ENCODE data around the gene AKAP13. TPM values are rescaled to one million over a fixed set of nuclear protein-coding genes. Genes with fewer than 3 reads are reported as not detected.

Gene AKAP13
- polyA plus RNA-seq, 1 experiment: 15.5 TPM

DNA sequence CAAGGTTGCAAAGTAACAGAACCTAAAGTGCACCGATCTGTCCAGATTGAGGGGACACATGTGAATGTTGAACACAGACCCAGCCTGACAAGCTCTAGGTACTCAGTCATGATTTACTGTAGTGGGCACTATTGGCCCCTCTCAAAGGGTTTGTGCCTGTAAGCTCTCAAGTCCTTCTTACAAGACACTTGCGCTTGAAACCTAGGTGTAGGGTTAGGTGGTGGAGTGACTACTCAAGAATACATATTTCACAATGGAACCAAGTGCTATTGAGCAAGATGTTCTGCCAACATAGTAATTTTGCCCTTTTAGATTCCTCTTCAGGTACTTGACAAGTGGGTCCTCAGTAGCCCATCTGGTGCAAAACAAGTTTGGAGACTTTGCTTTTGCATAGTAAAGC is 169.9 kb downstream of the AKAP13 start:
- no peak overlapping the region for H3K27ac ChIP-seq (ENCODE audit: low read depth, low read length)
- no peaks in the 10 kb centered on the region for H3K9me3 ChIP-seq (ENCODE audit: control insufficient read depth, insufficient read depth, low read length)
- ChIA-PET POLR2A (no interaction called here), CTCF (no interaction called here)
- no peak overlapping the region for H3K4me3 ChIP-seq (ENCODE audit: low read depth, low read length)
- no peak for DNase-seq (ENCODE audit: low read depth, low spot score)
- TF ChIP-seq, protein P1, sequence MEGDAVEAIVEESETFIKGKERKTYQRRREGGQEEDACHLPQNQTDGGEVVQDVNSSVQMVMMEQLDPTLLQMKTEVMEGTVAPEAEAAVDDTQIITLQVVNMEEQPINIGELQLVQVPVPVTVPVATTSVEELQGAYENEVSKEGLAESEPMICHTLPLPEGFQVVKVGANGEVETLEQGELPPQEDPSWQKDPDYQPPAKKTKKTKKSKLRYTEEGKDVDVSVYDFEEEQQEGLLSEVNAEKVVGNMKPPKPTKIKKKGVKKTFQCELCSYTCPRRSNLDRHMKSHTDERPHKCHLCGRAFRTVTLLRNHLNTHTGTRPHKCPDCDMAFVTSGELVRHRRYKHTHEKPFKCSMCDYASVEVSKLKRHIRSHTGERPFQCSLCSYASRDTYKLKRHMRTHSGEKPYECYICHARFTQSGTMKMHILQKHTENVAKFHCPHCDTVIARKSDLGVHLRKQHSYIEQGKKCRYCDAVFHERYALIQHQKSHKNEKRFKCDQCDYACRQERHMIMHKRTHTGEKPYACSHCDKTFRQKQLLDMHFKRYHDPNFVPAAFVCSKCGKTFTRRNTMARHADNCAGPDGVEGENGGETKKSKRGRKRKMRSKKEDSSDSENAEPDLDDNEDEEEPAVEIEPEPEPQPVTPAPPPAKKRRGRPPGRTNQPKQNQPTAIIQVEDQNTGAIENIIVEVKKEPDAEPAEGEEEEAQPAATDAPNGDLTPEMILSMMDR (IDR thresholded peaks at IDR 0.05; ENCODE audit: low read depth, low read length): no peak
- no peaks in the 10 kb centered on the region for H3K27me3 ChIP-seq (ENCODE audit: control insufficient read depth, insufficient read depth, low read length)

DNA sequence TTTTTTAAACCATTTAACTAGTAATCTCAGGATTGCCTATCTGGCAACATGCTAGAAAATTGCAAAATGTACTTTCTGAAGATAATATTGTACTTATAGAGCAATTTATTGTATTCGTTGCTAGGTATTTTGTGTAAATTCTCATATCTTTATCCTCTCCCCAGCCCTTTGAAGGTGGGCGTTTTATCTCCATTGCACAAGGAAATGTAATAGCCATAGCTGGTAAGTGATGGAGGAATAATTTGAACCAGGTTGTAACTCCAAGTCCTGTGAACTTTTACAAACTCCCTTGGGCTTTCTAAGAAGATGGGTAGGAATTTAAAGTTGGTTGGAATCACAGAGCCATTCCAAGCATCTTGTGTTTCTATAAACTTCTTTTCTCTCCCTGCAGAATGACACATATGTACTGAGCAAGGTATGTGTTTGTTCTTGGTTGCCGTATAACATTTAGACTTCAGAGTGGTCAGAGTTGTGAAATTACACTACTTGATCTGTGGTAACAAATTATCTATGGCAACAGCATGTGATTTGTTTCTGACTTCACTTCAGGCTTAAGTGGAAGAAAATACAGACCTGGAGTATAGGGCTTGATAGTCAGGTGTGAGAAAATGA is 170.9 kb downstream of the AKAP13 start:
- Histone ChIP-seq H3K27ac (ENCODE audit: low read depth, low read length) (no peak overlapping the region), H3K9me3 (ENCODE audit: control insufficient read depth, insufficient read depth, low read length) (no peaks in the 10 kb centered on the region), H3K4me3 (ENCODE audit: low read depth, low read length) (no peak overlapping the region), H3K27me3 (ENCODE audit: control insufficient read depth, insufficient read depth, low read length) (no peaks in the 10 kb centered on the region)
- CTCF ChIA-PET: no interaction called here
- POLR2A ChIA-PET: no interaction called here
- DNase-seq (ENCODE audit: low read depth, low spot score): no peak
- TF ChIP-seq, protein P1 (IDR thresholded peaks at IDR 0.05; ENCODE audit: low read depth, low read length): no peak

DNA sequence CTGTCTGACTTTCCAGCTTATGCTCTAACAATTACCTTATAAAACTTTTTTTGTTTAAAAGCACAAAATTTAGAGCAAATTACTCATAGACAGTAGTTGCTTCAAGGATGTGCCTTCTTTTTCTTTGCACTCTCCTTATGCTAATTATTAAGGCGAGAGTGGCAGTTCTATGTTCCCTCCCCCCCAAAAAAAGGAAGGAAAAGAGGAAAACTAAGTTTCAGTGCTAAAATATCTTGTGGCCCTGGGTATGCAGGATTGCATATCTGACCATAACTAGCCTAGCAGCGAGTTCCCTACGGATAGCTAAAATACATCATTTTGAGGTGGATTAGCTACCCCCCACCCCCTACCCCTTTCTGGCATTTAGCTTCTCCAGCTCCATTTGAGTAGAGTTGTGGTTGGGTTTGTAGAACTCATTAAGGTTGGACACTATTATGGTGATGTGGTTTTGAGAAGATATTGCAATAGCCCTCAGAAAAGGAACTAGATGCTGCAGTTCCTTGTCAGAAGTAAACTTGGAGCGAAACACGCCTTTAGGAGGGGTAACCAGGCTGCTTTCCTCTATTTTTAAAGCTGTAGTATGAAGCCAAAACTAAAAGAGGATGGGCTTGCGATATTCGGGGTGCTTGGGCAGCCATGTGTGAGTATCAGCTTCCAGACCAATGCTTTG is 174.6 kb downstream of the AKAP13 start:
- CTCF ChIA-PET: interaction anchor here (0.7 to 1.0 kb wide), 2 partner anchors 11 to 69 kb away, joined by 3 read pairs; no protein-coding TSS in a partner anchor
- H3K4me3 ChIP-seq (ENCODE audit: low read depth, low read length): no peak overlapping the region

DNA sequence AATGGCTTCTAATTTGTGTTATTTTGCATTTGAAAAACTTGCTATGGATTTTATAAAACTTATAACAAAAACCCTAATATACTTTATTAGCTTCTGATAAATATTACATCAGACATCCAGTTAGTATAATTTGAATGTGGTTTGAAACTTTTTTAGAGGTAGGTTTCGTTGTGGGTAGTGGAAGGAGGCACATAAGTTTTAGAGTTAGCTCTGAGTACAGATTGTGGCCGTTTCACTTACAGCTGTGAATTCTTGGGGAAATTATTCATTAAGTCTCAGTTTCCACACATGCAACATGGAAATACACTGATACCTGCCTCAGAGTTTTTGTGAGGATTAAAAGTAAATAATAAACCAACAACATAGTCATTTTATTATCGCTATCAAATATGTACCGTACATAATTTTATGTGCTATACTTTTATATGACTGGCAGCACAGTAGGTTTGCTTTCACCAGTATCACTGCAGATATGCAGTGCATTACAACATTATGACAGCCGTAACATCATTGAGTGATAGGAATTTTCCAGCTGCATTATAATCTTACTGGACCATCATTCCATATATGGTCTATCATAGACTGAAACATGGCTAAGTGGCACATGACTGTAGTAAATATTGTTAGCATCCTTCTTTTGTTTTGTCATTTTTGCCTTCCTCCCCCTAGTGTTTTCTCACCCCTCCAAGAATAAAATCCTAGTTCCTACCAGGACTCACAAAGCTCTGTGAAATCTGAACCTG is 175.6 kb downstream of the AKAP13 start:
- TF ChIP-seq, protein P1 (IDR thresholded peaks at IDR 0.05; ENCODE audit: low read depth, low read length): no peak
- POLR2A ChIA-PET: no interaction called here
- CTCF ChIA-PET: interaction anchor here (0.7 to 1.9 kb wide), 2 partner anchors 51 to 70 kb away, joined by 3 to 8 read pairs; no protein-coding TSS in a partner anchor
- Histone ChIP-seq H3K27me3 (ENCODE audit: control insufficient read depth, insufficient read depth, low read length) (no peaks in the 10 kb centered on the region), H3K4me3 (ENCODE audit: low read depth, low read length) (no peak overlapping the region), H3K27ac (ENCODE audit: low read depth, low read length) (no peak overlapping the region), H3K9me3 (ENCODE audit: control insufficient read depth, insufficient read depth, low read length) (no peaks in the 10 kb centered on the region)
- DNase-seq (ENCODE audit: low read depth, low spot score): no peak

More for the DNA sequence above, 174.6 kb downstream of the AKAP13 start:
- Histone ChIP-seq H3K27me3 (ENCODE audit: control insufficient read depth, insufficient read depth, low read length) (no peaks in the 10 kb centered on the region), H3K27ac (ENCODE audit: low read depth, low read length) (no peak overlapping the region), H3K9me3 (ENCODE audit: control insufficient read depth, insufficient read depth, low read length) (no peaks in the 10 kb centered on the region)
- TF ChIP-seq, protein P1 (IDR thresholded peaks at IDR 0.05; ENCODE audit: low read depth, low read length): no peak
- no peak for DNase-seq (ENCODE audit: low read depth, low spot score)
- POLR2A ChIA-PET: no interaction called here

DNA sequence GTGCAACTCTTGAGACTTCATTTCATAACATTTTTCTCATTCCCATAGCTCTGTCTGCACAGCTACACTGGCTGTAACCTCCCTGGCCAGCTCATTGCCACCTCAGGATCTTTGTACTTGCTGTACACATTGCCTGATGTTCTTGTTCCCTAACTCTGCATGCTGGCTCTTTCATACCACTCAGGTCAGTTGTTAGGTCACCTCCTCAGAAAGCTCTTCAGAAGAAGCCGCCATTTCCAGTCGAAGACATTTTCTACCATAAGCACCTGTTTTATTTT is 176.2 kb downstream of the AKAP13 start:
- H3K9me3 ChIP-seq (ENCODE audit: control insufficient read depth, insufficient read depth, low read length): no peaks in the 10 kb centered on the region
- CTCF ChIA-PET: interaction anchor here (1.9 kb wide), 1 partner anchor 51 kb away, joined by 8 read pairs; no protein-coding TSS in a partner anchor
- no peaks in the 10 kb centered on the region for H3K27me3 ChIP-seq (ENCODE audit: control insufficient read depth, insufficient read depth, low read length)
- no peak for DNase-seq (ENCODE audit: low read depth, low spot score)
- POLR2A ChIA-PET: no interaction called here
- TF ChIP-seq, protein P1 (IDR thresholded peaks at IDR 0.05; ENCODE audit: low read depth, low read length): no peak
- H3K4me3 ChIP-seq (ENCODE audit: low read depth, low read length): no peak overlapping the region
- H3K27ac ChIP-seq (ENCODE audit: low read depth, low read length): no peak overlapping the region

Measured in AG04450 (cell line).